SHP77 treated with DMSO at 0.1 percent for 48 hours (cell line): Measurements from ENCODE around the gene CALML4.
"Not testable (repeated sequence)": the region's sequence is repeated elsewhere in the genome, so short reads cannot be mapped to it uniquely, and the experiment has no call there.

ENCODE experiments used
- DNase-seq: peaks from one replicate; lab custom pipeline; 2025; lab: John Stamatoyannopoulos, UW

The CALML4 gene

GRCh38 chr15:68208136-68208535, 3.0 kb upstream of the CALML4 start:
- no peak for DNase-seq

- no peak for DNase-seq
These were observed 2.2 kb upstream of the CALML4 start for GRCh38 chr15:68207176-68207935.

- no peak for DNase-seq
These were observed 1.6 kb upstream of the CALML4 start for GRCh38 chr15:68206711-68207151.

- no peak for DNase-seq
These were observed 915 bp upstream of the CALML4 start for GRCh38 chr15:68205954-68206539.

GRCh38 chr15:68205558-68205944, 419 bp upstream of the CALML4 start:
- DNase-seq: no peak

GRCh38 chr15:68204361-68204760, 771 bp downstream of the CALML4 start:
- no peak for DNase-seq

GRCh38 chr15:68203956-68204355, 1.2 kb downstream of the CALML4 start:
- DNase-seq: no peak

GRCh38 chr15:68203486-68203885, 1.6 kb downstream of the CALML4 start:
- DNase-seq: no peak

GRCh38 chr15:68202994-68203393, 2.1 kb downstream of the CALML4 start:
- DNase-seq: not testable (repeated sequence)

GRCh38 chr15:68201879-68202261, 3.3 kb downstream of the CALML4 start:
- no peak for DNase-seq

GRCh38 chr15:68201153-68201878, 3.8 kb downstream of the CALML4 start:
- DNase-seq: no peak

GRCh38 chr15:68200016-68200861, 4.9 kb downstream of the CALML4 start:
- no peak for DNase-seq

GRCh38 chr15:68199340-68199739, 5.8 kb downstream of the CALML4 start:
- no peak for DNase-seq

GRCh38 chr15:68197661-68198437, 7.3 kb downstream of the CALML4 start:
- DNase-seq: no peak

GRCh38 chr15:68197170-68197492, 8.0 kb downstream of the CALML4 start:
- no peak for DNase-seq

GRCh38 chr15:68196445-68197169, 8.5 kb downstream of the CALML4 start:
- no peak for DNase-seq

- no peak for DNase-seq
These were observed 9.6 kb downstream of the CALML4 start for GRCh38 chr15:68195336-68196112.

- no peak for DNase-seq
These were observed 12.2 kb downstream of the CALML4 start for GRCh38 chr15:68192804-68193486.

GRCh38 chr15:68192117-68192516, 13.0 kb downstream of the CALML4 start:
- no peak for DNase-seq
